A673 (cell line): ENCODE data around the gene KNCN. TPM values are rescaled to one million over a fixed set of nuclear protein-coding genes. Genes with fewer than 3 reads are reported as not detected.

ENCODE experiments used
- BruUV-seq: library from RNA; stranded (reverse); fragments of 400-500 nt; replicated peaks from 2 replicates; lab custom pipeline; 2021; lab: Mats Ljungman, UMichigan
- CTCF ChIA-PET: fragments of 300-600 bp; sonication (Branson Sonifier 250); formaldehyde crosslinking; loops from one replicate; lab custom pipeline; 2022; ENCODE audit warnings: antibody characterized with exemption; lab: Charles Lee
- POLR2A ChIA-PET: fragments of 300-600 bp; sonication (Branson Sonifier 250); formaldehyde crosslinking; loops from one replicate; lab custom pipeline; 2022; ENCODE audit warnings: antibody characterized with exemption; ENCODE audit not compliant: low non-redundant PET; lab: Charles Lee
- DNase-seq: peaks from one replicate; pipeline ENCODE4 v3.0.0-alpha.2; 2015; ENCODE audit warnings: low spot score
- H3K27ac ChIP-seq: fragments of 200-600 bp; sonication (generic); 2 replicates; pipeline ENCODE4 v1.5.1; 2016; ENCODE audit warnings: mixed run types, low read depth, mild to moderate bottlenecking, mixed read lengths, antibody characterized with exemption, low read length; ENCODE audit not compliant: poor library complexity, severe bottlenecking
- H3K27me3 ChIP-seq: fragments of 200-600 bp; sonication (generic); replicated peaks from 2 replicates; pipeline ENCODE4 v1.6.1; 2017; ENCODE audit warnings: mixed run types, low read depth, mild to moderate bottlenecking, mixed read lengths, antibody characterized with exemption, low read length; ENCODE audit not compliant: insufficient read depth, poor library complexity
- H3K36me3 ChIP-seq: fragments of 200-600 bp; sonication (generic); 2 replicates; pipeline ENCODE4 v1.6.1; 2016; ENCODE audit warnings: mixed run types, mild to moderate bottlenecking, mixed read lengths, antibody characterized with exemption, low read length; ENCODE audit not compliant: insufficient read depth, poor library complexity, severe bottlenecking
- H3K4me1 ChIP-seq: fragments of 200-600 bp; sonication (generic); 2 replicates; pipeline ENCODE4 v1.6.1; 2017; ENCODE audit warnings: mixed run types, mild to moderate bottlenecking, mixed read lengths, antibody characterized with exemption, low read length; ENCODE audit not compliant: insufficient read depth, poor library complexity, severe bottlenecking
- H3K4me3 ChIP-seq: fragments of 200-600 bp; sonication (generic); 2 replicates; pipeline ENCODE4 v1.5.1; 2016; ENCODE audit warnings: low read depth, mixed run types, mild to moderate bottlenecking, mixed read lengths, low read length; ENCODE audit not compliant: poor library complexity, severe bottlenecking
- H3K9me3 ChIP-seq: fragments of 200-600 bp; sonication (generic); 2 replicates; pipeline ENCODE4 v1.6.1; 2016; ENCODE audit warnings: mixed run types, low read depth, mild to moderate bottlenecking, mixed read lengths, antibody characterized with exemption, low read length; ENCODE audit not compliant: poor library complexity, severe bottlenecking
- EZH2 ChIP-seq: fragments of 200-600 bp; sonication (generic); IDR thresholded peaks from 2 replicates; pipeline ENCODE4 v1.6.1; 2017; ENCODE audit warnings: borderline replicate concordance, low read depth, mild to moderate bottlenecking, mixed read lengths, antibody characterized with exemption, low read length; ENCODE audit not compliant: poor library complexity, severe bottlenecking
- intact Hi-C: fragments of 100-400 bp; cut with micrococcal nuclease; formaldehyde crosslinking; loops from one replicate; pipeline ENCODE4 v1.10.0; 2022; ENCODE audit not compliant: unreplicated experiment
- total RNA-seq: library from RNA; stranded (reverse); gene quantifications from 2 replicates; pipeline ENCODE4 v1.2.3, GENCODE V29; 2021
- TF ChIP-seq, protein P1 (sequence below): fragments of 300-800, 200-600 bp; sonication (generic); conservative IDR thresholded peaks from 2 replicates; pipeline ENCODE4 v1.5.1; 2017; ENCODE audit warnings: low read depth, mild to moderate bottlenecking, antibody characterized with exemption, low read length, moderate library complexity, mixed read lengths

KNCN gene
- total RNA-seq, 1 experiment from 2014 or later: not detected

DNA sequence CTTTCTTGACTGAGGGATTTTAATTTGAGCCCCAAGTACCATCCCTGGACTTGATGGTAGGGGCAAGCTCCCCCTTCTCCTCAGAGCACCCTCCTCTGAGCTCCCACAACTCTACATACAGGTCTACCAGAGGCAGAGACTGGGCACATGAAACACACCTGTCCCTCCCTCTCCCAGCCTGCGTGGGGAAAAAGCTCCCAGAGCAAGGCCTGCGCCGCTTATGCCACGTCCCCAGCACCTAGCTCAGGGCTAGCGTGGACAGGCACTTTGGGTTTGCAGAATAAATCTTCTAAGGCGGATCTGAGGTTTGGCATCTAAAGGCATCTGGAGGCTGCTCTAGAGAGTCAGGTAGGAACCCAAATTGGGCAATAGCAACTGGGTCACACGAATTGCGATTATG is 7.5 kb upstream of the KNCN start:
- no peaks in the 10 kb centered on the region for H3K27me3 ChIP-seq
- TF ChIP-seq EZH2: no peak
- TF ChIP-seq, protein P1, sequence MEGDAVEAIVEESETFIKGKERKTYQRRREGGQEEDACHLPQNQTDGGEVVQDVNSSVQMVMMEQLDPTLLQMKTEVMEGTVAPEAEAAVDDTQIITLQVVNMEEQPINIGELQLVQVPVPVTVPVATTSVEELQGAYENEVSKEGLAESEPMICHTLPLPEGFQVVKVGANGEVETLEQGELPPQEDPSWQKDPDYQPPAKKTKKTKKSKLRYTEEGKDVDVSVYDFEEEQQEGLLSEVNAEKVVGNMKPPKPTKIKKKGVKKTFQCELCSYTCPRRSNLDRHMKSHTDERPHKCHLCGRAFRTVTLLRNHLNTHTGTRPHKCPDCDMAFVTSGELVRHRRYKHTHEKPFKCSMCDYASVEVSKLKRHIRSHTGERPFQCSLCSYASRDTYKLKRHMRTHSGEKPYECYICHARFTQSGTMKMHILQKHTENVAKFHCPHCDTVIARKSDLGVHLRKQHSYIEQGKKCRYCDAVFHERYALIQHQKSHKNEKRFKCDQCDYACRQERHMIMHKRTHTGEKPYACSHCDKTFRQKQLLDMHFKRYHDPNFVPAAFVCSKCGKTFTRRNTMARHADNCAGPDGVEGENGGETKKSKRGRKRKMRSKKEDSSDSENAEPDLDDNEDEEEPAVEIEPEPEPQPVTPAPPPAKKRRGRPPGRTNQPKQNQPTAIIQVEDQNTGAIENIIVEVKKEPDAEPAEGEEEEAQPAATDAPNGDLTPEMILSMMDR: no peak
- CTCF ChIA-PET: interaction anchor here (0.9 kb wide), 1 partner anchor 112 kb away, joined by 3 read pairs; no protein-coding TSS in a partner anchor
- no peak for DNase-seq
- no peaks in the 10 kb centered on the region for H3K36me3 ChIP-seq
- POLR2A ChIA-PET: no interaction called here
- BruUV-seq: no TSS peak
- no peak overlapping the region for H3K4me3 ChIP-seq
- no peaks in the 10 kb centered on the region for H3K4me1 ChIP-seq
- H3K9me3 ChIP-seq: no peaks in the 10 kb centered on the region
- intact Hi-C loops: no loop called here
- no peak overlapping the region for H3K27ac ChIP-seq

DNA sequence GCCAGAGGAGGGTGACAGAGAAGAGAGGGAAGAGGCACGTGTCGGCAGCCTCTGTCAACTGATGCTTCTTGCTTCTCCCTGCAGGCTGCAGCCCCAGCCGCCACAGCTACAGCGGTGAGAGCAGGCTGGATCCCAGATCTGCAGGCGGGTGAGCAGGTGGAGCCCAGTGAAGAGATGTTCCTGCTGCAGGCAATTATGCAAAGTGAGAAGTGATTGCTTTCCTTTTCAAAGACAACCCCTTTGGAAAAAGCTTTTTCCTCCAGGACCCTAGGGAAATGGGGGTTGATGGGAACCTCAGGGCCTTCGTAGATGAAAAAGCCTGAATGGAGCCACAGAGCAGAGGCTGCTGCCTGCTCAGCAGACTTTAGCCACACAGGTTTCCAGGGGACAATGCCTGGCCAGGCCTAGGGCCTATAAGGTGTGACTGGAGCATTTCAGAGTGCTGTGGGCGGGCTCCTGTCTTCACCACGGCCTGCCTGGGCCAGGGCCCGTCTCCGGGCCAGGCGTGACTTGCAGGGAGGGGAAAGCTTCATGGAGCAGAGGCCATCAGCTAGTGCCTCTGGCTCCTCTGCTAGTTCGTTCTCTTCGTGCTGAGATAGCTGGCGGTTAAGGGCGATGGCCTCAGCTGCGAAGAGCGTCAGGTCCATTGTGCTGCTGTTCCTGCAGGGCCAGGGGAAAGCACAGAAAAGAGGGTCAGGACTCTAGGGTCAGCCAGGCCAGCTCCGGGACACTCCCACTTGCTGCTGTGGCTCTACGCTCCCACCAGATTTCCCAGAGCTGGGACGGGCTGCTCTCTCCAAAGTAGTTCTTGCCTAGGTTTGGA is 6.9 kb upstream of the KNCN start:
- intact Hi-C loops: no loop called here
- ChIA-PET POLR2A (no interaction called here), CTCF (interaction anchor here (0.9 kb wide), 1 partner anchor 112 kb away, joined by 3 read pairs; no protein-coding TSS in a partner anchor)
- Histone ChIP-seq H3K36me3 (no peaks in the 10 kb centered on the region), H3K9me3 (no peaks in the 10 kb centered on the region), H3K4me1 (no peaks in the 10 kb centered on the region), H3K27ac (no peak overlapping the region), H3K4me3 (no peak overlapping the region), H3K27me3 (no peaks in the 10 kb centered on the region)
- no peak for DNase-seq
- BruUV-seq: no TSS peak
- TF ChIP-seq, protein P1: no peak
- TF ChIP-seq EZH2: no peak

DNA sequence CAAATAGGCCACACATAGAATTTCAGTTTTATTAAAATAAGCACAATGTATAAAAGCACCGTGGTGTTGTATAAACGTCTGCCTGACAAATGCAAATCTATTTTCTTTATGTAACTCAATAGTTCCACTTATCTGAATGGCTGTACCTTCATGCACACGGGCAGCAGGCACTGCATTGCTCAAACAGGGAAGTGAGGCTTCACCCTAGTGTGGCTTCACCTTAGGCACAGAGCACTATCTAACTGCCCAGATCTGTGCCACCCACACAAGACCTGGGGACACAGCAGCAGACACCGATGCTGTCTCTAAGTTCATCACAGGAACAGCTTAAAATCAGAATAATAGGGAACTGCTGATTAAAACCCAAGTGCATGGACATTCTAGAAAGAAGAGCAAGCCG is 6.0 kb upstream of the KNCN start:
- no peaks in the 10 kb centered on the region for H3K4me1 ChIP-seq
- no TSS peak for BruUV-seq
- H3K4me3 ChIP-seq: no peak overlapping the region
- no peak overlapping the region for H3K27ac ChIP-seq
- no peak for TF ChIP-seq EZH2
- TF ChIP-seq, protein P1: no peak
- H3K9me3 ChIP-seq: no peaks in the 10 kb centered on the region
- no peak for DNase-seq
- no peaks in the 10 kb centered on the region for H3K36me3 ChIP-seq
- CTCF ChIA-PET: no interaction called here
- intact Hi-C loops: no loop called here
- POLR2A ChIA-PET: no interaction called here
- no peaks in the 10 kb centered on the region for H3K27me3 ChIP-seq
